T-helper 2 cell treated with Interferon-gamma antibody and Interleukin-4, amounts not matched to agents 100 ng/mL and 5 ng/mL, for 36 hours (primary cell): ENCODE results near the gene FOXI3. TPM values are rescaled to one million over a fixed set of nuclear protein-coding genes. Genes with fewer than 3 reads are reported as not detected.
"Not testable (repeated sequence)": the region's sequence is repeated elsewhere in the genome, so short reads cannot be mapped to it uniquely, and the experiment has no call there.

Experiments
- intact Hi-C: fragments of 100-400 bp; cut with micrococcal nuclease; formaldehyde crosslinking; loops from one replicate; pipeline ENCODE4 v1.15.1; 2023
- total RNA-seq: library from RNA; stranded (reverse); gene quantifications from 2 replicates; pipeline ENCODE4 v1.2.3, GENCODE V29; 2022

FOXI3 gene
- total RNA-seq, 1 donor from 2014 or later = not detected

- intact Hi-C loops = no loop called here
Measured at GRCh38 chr2:88442061-88442460, 10.4 kb downstream of the FOXI3 start.

GRCh38 chr2:88437010-88437409 is 15.5 kb downstream of the FOXI3 start:
- intact Hi-C loops = no loop called here

- intact Hi-C loops = no loop called here
Measured at GRCh38 chr2:88429929-88430328, 22.6 kb downstream of the FOXI3 start.

GRCh38 chr2:88423733-88424132 is 28.8 kb downstream of the FOXI3 start:
- intact Hi-C loops = no loop called here

GRCh38 chr2:88419051-88419450 is 33.4 kb downstream of the FOXI3 start:
- intact Hi-C loops = not testable (repeated sequence)

- intact Hi-C loops = no loop called here
Measured at GRCh38 chr2:88416016-88416663, 36.4 kb downstream of the FOXI3 start.

- intact Hi-C loops = not testable (repeated sequence)
Measured at GRCh38 chr2:88408870-88409269, 43.6 kb downstream of the FOXI3 start.

GRCh38 chr2:88400037-88400767 is 52.3 kb downstream of the FOXI3 start:
- intact Hi-C loops = no loop called here

- intact Hi-C loops = no loop called here
Measured at GRCh38 chr2:88398180-88398579, 54.3 kb downstream of the FOXI3 start.

Other genes with a start within 250 kb of the FOXI3 start
- gene EIF2AK3, start 174.8 kb upstream of the FOXI3 start, total RNA-seq = 23.6 and 25.3 TPM in 2 replicates
- 43.9 and 45.4 TPM in 2 replicates for gene RPIA, start 239.0 kb upstream of the FOXI3 start, total RNA-seq